NT2/D1 (cell line): ENCODE measurements around the gene RASL11A.
A peak's percentile ranks its signal among the peaks of the same experiment; 100 is the strongest.

ENCODE experiments used
- SUZ12 ChIP-seq: IDR thresholded peaks from 2 replicates; pipeline ENCODE4 v1.6.1; 2011; ENCODE audit not compliant: insufficient read length, insufficient read depth; ENCODE audit errors: extremely low read depth
- YY1 ChIP-seq: IDR thresholded peaks from 2 replicates; pipeline ENCODE4 v1.6.1; 2011; ENCODE audit not compliant: insufficient read length, insufficient read depth
- ZNF274 ChIP-seq: IDR thresholded peaks from 2 replicates; pipeline ENCODE4 v1.6.1; 2011; ENCODE audit warnings: mild to moderate bottlenecking, low read depth, low read length

DNA sequence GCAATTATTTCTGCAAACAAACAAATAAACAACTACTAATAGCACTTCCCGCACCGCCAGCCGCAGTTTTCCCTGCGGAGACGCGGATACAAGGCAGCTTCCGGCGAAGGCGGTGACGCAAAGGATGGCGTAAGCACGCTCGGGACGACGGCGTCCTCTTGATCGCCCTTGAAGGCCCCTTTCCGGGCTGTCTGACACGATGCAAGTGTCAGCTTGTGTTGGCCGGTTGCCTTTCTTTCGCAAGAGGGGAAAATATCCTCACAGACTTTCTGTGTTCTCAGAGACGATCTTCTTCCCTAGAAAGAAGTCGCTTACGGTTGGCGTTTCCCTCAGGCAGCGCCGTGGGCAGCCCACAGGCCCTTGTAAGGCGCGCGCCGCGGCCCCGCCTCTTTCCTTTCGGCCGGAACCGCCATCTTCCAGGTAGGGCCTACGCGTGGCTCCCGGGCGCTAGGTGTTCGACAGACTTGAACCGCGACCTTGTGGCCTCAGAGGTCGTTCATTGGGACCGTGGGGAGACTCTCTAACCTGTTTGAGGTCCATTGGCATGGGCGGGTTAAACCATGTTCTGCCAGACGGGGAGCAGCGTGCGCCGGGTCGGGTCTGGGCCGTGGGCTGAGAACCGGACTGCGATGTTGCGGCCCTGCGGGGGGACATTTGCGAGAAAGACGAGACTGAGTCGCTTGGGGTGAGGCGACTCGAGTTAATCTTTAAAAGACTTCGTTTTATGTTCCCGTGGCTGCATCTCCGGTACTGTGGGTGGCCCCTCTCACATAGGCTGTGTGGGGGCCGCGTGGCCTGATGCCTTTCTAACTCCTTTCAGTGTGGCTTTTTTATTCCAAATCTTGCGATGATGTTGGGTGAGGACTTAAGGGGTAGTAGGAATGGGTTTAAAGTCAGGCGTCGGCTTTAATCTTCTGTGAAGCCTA is 19.2 kb upstream of the RASL11A start, which contains the start of gene RPL21:
- TF ChIP-seq YY1, result peak; percentile 42
- TF ChIP-seq SUZ12, result no peak
- TF ChIP-seq ZNF274, result no peak
